ENCODE measurements around the gene BMP2K. TPM values are rescaled to one million over a fixed set of nuclear protein-coding genes. Genes with fewer than 3 reads are reported as not detected.

The BMP2K gene
- total and polyA plus RNA-seq, 2 experiments from 2014 or later = 8.2 to 32.5 TPM

DNA sequence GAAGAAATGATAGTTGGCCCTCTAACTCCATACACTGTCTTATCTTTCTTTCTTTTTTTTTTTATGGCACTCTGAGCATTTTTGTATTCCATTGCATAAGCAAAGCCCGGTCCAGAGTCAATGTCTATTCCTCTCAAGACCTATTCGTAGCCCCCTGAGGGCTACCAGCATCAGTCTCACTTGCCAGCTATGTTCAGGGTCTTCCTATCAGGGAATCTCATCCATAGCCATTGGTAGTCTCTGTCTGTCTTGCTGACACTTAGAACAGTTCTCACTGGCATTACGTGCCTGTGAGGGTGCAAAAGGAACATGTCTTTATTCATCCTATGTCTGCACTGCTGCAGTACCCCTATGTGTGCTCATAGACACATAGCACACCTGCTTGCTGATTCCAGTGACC, 51.0 kb downstream of the BMP2K start:
- H3K27ac ChIP-seq (ENCODE audit: low read depth) = no peak overlapping the region
- H3F3A ChIP-seq (replicated peaks; ENCODE audit: low read depth) = no peaks in the 10 kb centered on the region
- H3K4me1 Mint-ChIP-seq = no peaks in the 10 kb centered on the region
- peaks cover 2% of the 10 kb centered on the region for H3K27me3 Mint-ChIP-seq (ENCODE audit: insufficient read depth, low read depth, poor library complexity)
- H3K36me3 Mint-ChIP-seq (ENCODE audit: low read depth) = peaks cover 13% of the 10 kb centered on the region; the same call in 2 of the 3 replicates
- no peak for TF ChIP-seq ZNF331 (CRISPR knock-in tag; IDR thresholded peaks at IDR 0.05; ENCODE audit: low read depth)
- TF ChIP-seq, protein P1, sequence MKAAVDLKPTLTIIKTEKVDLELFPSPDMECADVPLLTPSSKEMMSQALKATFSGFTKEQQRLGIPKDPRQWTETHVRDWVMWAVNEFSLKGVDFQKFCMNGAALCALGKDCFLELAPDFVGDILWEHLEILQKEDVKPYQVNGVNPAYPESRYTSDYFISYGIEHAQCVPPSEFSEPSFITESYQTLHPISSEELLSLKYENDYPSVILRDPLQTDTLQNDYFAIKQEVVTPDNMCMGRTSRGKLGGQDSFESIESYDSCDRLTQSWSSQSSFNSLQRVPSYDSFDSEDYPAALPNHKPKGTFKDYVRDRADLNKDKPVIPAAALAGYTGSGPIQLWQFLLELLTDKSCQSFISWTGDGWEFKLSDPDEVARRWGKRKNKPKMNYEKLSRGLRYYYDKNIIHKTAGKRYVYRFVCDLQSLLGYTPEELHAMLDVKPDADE (IDR thresholded peaks at IDR 0.05) = no peak
- no peak for TF ChIP-seq CREB1 (CRISPR knock-in tag; IDR thresholded peaks at IDR 0.05; ENCODE audit: low read depth)
- TF ChIP-seq EZH2phosphoT487 (IDR thresholded peaks at IDR 0.05; ENCODE audit: unreplicated experiment) = no peak
- TF ChIP-seq, protein P2, sequence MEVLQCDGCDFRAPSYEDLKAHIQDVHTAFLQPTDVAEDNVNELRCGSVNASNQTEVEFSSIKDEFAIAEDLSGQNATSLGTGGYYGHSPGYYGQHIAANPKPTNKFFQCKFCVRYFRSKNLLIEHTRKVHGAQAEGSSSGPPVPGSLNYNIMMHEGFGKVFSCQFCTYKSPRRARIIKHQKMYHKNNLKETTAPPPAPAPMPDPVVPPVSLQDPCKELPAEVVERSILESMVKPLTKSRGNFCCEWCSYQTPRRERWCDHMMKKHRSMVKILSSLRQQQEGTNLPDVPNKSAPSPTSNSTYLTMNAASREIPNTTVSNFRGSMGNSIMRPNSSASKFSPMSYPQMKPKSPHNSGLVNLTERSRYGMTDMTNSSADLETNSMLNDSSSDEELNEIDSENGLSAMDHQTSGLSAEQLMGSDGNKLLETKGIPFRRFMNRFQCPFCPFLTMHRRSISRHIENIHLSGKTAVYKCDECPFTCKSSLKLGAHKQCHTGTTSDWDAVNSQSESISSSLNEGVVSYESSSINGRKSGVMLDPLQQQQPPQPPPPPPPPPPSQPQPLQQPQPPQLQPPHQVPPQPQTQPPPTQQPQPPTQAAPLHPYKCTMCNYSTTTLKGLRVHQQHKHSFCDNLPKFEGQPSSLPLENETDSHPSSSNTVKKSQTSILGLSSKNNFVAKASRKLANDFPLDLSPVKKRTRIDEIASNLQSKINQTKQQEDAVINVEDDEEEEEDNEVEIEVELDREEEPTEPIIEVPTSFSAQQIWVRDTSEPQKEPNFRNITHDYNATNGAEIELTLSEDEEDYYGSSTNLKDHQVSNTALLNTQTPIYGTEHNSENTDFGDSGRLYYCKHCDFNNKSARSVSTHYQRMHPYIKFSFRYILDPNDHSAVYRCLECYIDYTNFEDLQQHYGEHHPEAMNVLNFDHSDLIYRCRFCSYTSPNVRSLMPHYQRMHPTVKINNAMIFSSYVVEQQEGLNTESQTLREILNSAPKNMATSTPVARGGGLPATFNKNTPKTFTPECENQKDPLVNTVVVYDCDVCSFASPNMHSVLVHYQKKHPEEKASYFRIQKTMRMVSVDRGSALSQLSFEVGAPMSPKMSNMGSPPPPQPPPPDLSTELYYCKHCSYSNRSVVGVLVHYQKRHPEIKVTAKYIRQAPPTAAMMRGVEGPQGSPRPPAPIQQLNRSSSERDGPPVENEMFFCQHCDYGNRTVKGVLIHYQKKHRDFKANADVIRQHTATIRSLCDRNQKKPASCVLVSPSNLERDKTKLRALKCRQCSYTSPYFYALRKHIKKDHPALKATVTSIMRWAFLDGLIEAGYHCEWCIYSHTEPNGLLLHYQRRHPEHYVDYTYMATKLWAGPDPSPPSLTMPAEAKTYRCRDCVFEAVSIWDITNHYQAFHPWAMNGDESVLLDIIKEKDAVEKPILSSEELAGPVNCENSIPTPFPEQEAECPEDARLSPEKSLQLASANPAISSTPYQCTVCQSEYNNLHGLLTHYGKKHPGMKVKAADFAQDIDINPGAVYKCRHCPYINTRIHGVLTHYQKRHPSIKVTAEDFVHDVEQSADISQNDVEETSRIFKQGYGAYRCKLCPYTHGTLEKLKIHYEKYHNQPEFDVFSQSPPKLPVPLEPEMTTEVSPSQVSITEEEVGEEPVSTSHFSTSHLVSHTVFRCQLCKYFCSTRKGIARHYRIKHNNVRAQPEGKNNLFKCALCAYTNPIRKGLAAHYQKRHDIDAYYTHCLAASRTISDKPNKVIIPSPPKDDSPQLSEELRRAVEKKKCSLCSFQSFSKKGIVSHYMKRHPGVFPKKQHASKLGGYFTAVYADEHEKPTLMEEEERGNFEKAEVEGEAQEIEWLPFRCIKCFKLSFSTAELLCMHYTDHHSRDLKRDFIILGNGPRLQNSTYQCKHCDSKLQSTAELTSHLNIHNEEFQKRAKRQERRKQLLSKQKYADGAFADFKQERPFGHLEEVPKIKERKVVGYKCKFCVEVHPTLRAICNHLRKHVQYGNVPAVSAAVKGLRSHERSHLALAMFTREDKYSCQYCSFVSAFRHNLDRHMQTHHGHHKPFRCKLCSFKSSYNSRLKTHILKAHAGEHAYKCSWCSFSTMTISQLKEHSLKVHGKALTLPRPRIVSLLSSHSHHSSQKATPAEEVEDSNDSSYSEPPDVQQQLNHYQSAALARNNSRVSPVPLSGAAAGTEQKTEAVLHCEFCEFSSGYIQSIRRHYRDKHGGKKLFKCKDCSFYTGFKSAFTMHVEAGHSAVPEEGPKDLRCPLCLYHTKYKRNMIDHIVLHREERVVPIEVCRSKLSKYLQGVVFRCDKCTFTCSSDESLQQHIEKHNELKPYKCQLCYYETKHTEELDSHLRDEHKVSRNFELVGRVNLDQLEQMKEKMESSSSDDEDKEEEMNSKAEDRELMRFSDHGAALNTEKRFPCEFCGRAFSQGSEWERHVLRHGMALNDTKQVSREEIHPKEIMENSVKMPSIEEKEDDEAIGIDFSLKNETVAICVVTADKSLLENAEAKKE (CRISPR knock-in tag; IDR thresholded peaks at IDR 0.05) = no peak
- TF ChIP-seq, protein P3, sequence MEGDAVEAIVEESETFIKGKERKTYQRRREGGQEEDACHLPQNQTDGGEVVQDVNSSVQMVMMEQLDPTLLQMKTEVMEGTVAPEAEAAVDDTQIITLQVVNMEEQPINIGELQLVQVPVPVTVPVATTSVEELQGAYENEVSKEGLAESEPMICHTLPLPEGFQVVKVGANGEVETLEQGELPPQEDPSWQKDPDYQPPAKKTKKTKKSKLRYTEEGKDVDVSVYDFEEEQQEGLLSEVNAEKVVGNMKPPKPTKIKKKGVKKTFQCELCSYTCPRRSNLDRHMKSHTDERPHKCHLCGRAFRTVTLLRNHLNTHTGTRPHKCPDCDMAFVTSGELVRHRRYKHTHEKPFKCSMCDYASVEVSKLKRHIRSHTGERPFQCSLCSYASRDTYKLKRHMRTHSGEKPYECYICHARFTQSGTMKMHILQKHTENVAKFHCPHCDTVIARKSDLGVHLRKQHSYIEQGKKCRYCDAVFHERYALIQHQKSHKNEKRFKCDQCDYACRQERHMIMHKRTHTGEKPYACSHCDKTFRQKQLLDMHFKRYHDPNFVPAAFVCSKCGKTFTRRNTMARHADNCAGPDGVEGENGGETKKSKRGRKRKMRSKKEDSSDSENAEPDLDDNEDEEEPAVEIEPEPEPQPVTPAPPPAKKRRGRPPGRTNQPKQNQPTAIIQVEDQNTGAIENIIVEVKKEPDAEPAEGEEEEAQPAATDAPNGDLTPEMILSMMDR (conservative IDR thresholded peaks at IDR 0.05; ENCODE audit: low read depth in 2 of 2) = no peak
- TF ChIP-seq JUNB (IDR thresholded peaks at IDR 0.05; ENCODE audit: unreplicated experiment) = no peak
- TF ChIP-seq, protein P4, sequence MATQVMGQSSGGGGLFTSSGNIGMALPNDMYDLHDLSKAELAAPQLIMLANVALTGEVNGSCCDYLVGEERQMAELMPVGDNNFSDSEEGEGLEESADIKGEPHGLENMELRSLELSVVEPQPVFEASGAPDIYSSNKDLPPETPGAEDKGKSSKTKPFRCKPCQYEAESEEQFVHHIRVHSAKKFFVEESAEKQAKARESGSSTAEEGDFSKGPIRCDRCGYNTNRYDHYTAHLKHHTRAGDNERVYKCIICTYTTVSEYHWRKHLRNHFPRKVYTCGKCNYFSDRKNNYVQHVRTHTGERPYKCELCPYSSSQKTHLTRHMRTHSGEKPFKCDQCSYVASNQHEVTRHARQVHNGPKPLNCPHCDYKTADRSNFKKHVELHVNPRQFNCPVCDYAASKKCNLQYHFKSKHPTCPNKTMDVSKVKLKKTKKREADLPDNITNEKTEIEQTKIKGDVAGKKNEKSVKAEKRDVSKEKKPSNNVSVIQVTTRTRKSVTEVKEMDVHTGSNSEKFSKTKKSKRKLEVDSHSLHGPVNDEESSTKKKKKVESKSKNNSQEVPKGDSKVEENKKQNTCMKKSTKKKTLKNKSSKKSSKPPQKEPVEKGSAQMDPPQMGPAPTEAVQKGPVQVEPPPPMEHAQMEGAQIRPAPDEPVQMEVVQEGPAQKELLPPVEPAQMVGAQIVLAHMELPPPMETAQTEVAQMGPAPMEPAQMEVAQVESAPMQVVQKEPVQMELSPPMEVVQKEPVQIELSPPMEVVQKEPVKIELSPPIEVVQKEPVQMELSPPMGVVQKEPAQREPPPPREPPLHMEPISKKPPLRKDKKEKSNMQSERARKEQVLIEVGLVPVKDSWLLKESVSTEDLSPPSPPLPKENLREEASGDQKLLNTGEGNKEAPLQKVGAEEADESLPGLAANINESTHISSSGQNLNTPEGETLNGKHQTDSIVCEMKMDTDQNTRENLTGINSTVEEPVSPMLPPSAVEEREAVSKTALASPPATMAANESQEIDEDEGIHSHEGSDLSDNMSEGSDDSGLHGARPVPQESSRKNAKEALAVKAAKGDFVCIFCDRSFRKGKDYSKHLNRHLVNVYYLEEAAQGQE (IDR thresholded peaks at IDR 0.05; ENCODE audit: unreplicated experiment) = no peak
- TF ChIP-seq EZH2 (IDR thresholded peaks at IDR 0.05; ENCODE audit: low read depth, unreplicated experiment) = no peak
- no peak for TF ChIP-seq POLR2AphosphoS5 (IDR thresholded peaks at IDR 0.05; ENCODE audit: low read depth)
- H3K9me2 ChIP-seq (ENCODE audit: insufficient read depth) = no peaks in the 10 kb centered on the region
- ATAC-seq (no peak), DNase-seq (ENCODE audit: low spot score) (no peak)
- H3K4me3 ChIP-seq = no peak overlapping the region
- no peaks in the 10 kb centered on the region for H3K27me3 ChIP-seq (ENCODE audit: insufficient read depth)
- no peak overlapping the region for H3K4me3 Mint-ChIP-seq
- no peaks in the 10 kb centered on the region for H3K36me3 ChIP-seq (ENCODE audit: insufficient read depth)
- no peak overlapping the region for H2AFZ ChIP-seq
- no peaks in the 10 kb centered on the region for H3K9me3 Mint-ChIP-seq
- H3K4me2 ChIP-seq = no peak overlapping the region
- H3K27ac Mint-ChIP-seq = 0 out of 2 replicates have a peak overlapping the region, but pooled peaks have one; percentile 38
- 0 out of 2 replicates have a peak, but pooled peaks cover 10% of the 10 kb centered on the region for H3K79me2 ChIP-seq (replicated peaks; ENCODE audit: insufficient read depth)
- H4K20me1 ChIP-seq (replicated peaks; ENCODE audit: insufficient read depth) = 0 out of 2 replicates have a peak, but pooled peaks cover 3% of the 10 kb centered on the region
- H3K4me1 ChIP-seq (ENCODE audit: insufficient read depth) = no peaks in the 10 kb centered on the region

Data from GM23338 (cell line).